K562 (cell line): ENCODE data around the gene RBM7. TPM values are rescaled to one million over a fixed set of nuclear protein-coding genes. Genes with fewer than 3 reads are reported as not detected.
A peak's percentile ranks its signal among the peaks of the same experiment; 100 is the strongest.

Experiments used
- ARID2 ChIP-seq: fragments of 450-650 bp; IDR thresholded peaks from 2 replicates; pipeline ENCODE4 v1.6.1; 2017; ENCODE audit warnings: antibody characterized with exemption, mild to moderate bottlenecking
- BRCA1 ChIP-seq, 2 experiments: fragments of 450-650 bp in 1 of 2; sonication (generic) in 1 of 2; formaldehyde crosslinking in 1 of 2; IDR thresholded peaks; 2 replicates each; pipeline versions ENCODE4 v1.5.0 to v1.6.1; 2017 to 2020; ENCODE audit warnings: mild to moderate bottlenecking in 1 of 2, missing genetic modification reagents in 1 of 2
- CBX2 ChIP-seq: fragments of 200-600 bp; sonication (generic); IDR thresholded peaks from one replicate; pipeline ENCODE4 v1.6.1; 2012; ENCODE audit warnings: mild to moderate bottlenecking, low read length, inconsistent platforms; ENCODE audit not compliant: insufficient read depth, poor library complexity, severe bottlenecking
- CBX5 ChIP-seq: IDR thresholded peaks from 2 replicates; pipeline ENCODE4 v1.6.1; 2014; ENCODE audit warnings: low read depth, borderline replicate concordance
- CHD1 ChIP-seq: fragments of 200-600 bp; sonication (generic); IDR thresholded peaks from one replicate; pipeline ENCODE4 v1.6.1; 2012; ENCODE audit warnings: mild to moderate bottlenecking, moderate library complexity, low read length, inconsistent platforms
- DMBX1 ChIP-seq: fragments of 250-450 bp; sonication (Bioruptor Pico); IDR thresholded peaks from 2 replicates; pipeline ENCODE4 v1.8.0; 2022; ENCODE audit warnings: inconsistent platforms, mild to moderate bottlenecking, moderate library complexity, borderline replicate concordance
- EGR1 ChIP-seq: fragments of 450-650 bp; conservative IDR thresholded peaks from 2 replicates; pipeline ENCODE4 v1.6.1; 2017; ENCODE audit warnings: mild to moderate bottlenecking
- ETV6 ChIP-seq, 3 experiments: fragments of 150-350 bp in 1 of 3; sonication (generic) in 1 of 3; formaldehyde crosslinking in 1 of 3; IDR thresholded peaks; 2 replicates each; pipeline versions ENCODE4 v1.6.1 to v1.8.0; 2014 to 2022; ENCODE audit warnings: borderline replicate concordance in 2 of 3, low read depth in 2 of 3, antibody characterized with exemption in 1 of 3, low read length in 1 of 3, mild to moderate bottlenecking in 1 of 3, missing genetic modification reagents in 1 of 3
- EWSR1 ChIP-seq: fragments of 450-650 bp; IDR thresholded peaks from 2 replicates; pipeline ENCODE4 v1.6.1; 2018; ENCODE audit warnings: borderline replicate concordance, mild to moderate bottlenecking, low read depth, moderate library complexity; ENCODE audit not compliant: partially characterized antibody
- FOXA1 ChIP-seq: fragments of 450-650 bp; IDR thresholded peaks from 2 replicates; pipeline ENCODE4 v1.6.1; 2016; ENCODE audit warnings: mild to moderate bottlenecking, borderline replicate concordance
- GTF2E2 ChIP-seq: fragments of 200-800 bp; sonication (Bioruptor generic); IDR thresholded peaks from 2 replicates; pipeline ENCODE4 v1.6.1; 2016; ENCODE audit warnings: missing genetic modification characterization, missing compliant biosample characterization
- GTF2F1 ChIP-seq: IDR thresholded peaks from 2 replicates; pipeline ENCODE4 v1.6.1; 2011; ENCODE audit warnings: low read depth, low read length, improper control_type of control experiment
- KLF13 ChIP-seq: fragments of 450-650 bp; IDR thresholded peaks from 2 replicates; pipeline ENCODE4 v1.6.1; 2016; ENCODE audit warnings: missing genetic modification characterization, low read depth, mild to moderate bottlenecking, missing compliant biosample characterization, moderate library complexity, borderline replicate concordance
- LCOR ChIP-seq: sonication (generic); formaldehyde crosslinking; IDR thresholded peaks from 2 replicates; pipeline ENCODE4 v1.8.0; 2022; ENCODE audit warnings: mild to moderate bottlenecking, missing genetic modification reagents
- MAFG ChIP-seq: fragments of 450-650 bp; conservative IDR thresholded peaks from 2 replicates; pipeline ENCODE4 v1.6.1; 2016; ENCODE audit warnings: missing genetic modification characterization, missing compliant biosample characterization
- MIER1 ChIP-seq: fragments of 450-650 bp; IDR thresholded peaks from 2 replicates; pipeline ENCODE4 v1.6.1; 2016; ENCODE audit warnings: antibody characterized with exemption, mild to moderate bottlenecking, low read depth
- RAD21 ChIP-seq, 2 experiments: fragments of 250-450 bp in 1 of 2; fragments of 450-650 bp in 1 of 2; sonication (Bioruptor Pico) in 1 of 2; formaldehyde crosslinking in 1 of 2; IDR thresholded peaks in 1 of 2; conservative IDR thresholded peaks in 1 of 2; 2 replicates each; pipeline versions ENCODE4 v1.4.0 to v1.8.0; 2020 to 2022; ENCODE audit warnings: mild to moderate bottlenecking in 2 of 2, moderate library complexity in 1 of 2
- RBM15 ChIP-seq: fragments of 200-400 bp; formaldehyde crosslinking; IDR thresholded peaks from 2 replicates; pipeline ENCODE4 v1.6.1; 2018; ENCODE audit warnings: mild to moderate bottlenecking, low read length, moderate library complexity; ENCODE audit not compliant: insufficient read depth
- RBM25 ChIP-seq: fragments of 200-400 bp; formaldehyde crosslinking; IDR thresholded peaks from 2 replicates; pipeline ENCODE4 v1.6.1; 2018; ENCODE audit warnings: low read length, low read depth, moderate library complexity; ENCODE audit not compliant: severe bottlenecking
- ZNF124 ChIP-seq: sonication (generic); formaldehyde crosslinking; IDR thresholded peaks from 2 replicates; pipeline ENCODE4 v1.8.1; 2022; ENCODE audit warnings: missing genetic modification reagents
- ZNF780A ChIP-seq: fragments of 250-450 bp; sonication (Bioruptor Pico); IDR thresholded peaks from 2 replicates; pipeline ENCODE4 v1.5.0; 2021; ENCODE audit warnings: mild to moderate bottlenecking
- polyA plus RNA-seq, 8 experiments: library from polyadenylated mRNA; depleted of rRNA in 4 of 8; stranded (reverse) in 5 of 8; unstranded in 3 of 8; fragments of >200 nt; fragmentation: Nextera tagmentation in 2 of 8; fragmentation: Illumina TruSeq in 1 of 8; extraction: Ambion mirVana in 2 of 8; extraction: Trizol in 1 of 8; gene quantifications; 2 replicates each; pipeline versions ENCODE4 v1.2.1 to v1.2.3, GENCODE V29; 2011 to 2014; ENCODE audit warnings: inconsistent platforms in 1 of 8, missing spikeins in 1 of 8
- total RNA-seq, 7 experiments: library from RNA; depleted of rRNA in 6 of 7; stranded (reverse); fragments of >200 nt in 6 of 7; fragmentation: Illumina TruSeq in 2 of 7; extraction: Trizol in 2 of 7; gene quantifications; 2 replicates each; pipeline versions ENCODE4 v1.2.1 to v1.2.3, GENCODE V29; 2011 to 2021; ENCODE audit warnings: low replicate concordance in 1 of 7
- TF ChIP-seq, protein P1 (sequence below): fragments of 250-450 bp; sonication (Bioruptor Pico); IDR thresholded peaks from 2 replicates; pipeline ENCODE4 v1.9.0; 2021; ENCODE audit warnings: mild to moderate bottlenecking, inconsistent platforms
- TF ChIP-seq, protein P2 (sequence below): fragments of 250-450 bp; sonication (Bioruptor Pico); IDR thresholded peaks from 2 replicates; pipeline ENCODE4 v1.4.0; 2020; ENCODE audit warnings: mild to moderate bottlenecking, moderate library complexity
- TF ChIP-seq, protein P3 (sequence below): IDR thresholded peaks from 2 replicates; pipeline ENCODE4 v1.6.1; 2016; ENCODE audit warnings: missing genetic modification characterization, missing compliant biosample characterization

Gene RBM7
- total and polyA plus RNA-seq, 9 of the 15 experiments (the other 6 are each of a cell fraction or from before 2014, with no cell fraction given), result 26.0 to 76.8 (median 49.6) TPM

DNA sequence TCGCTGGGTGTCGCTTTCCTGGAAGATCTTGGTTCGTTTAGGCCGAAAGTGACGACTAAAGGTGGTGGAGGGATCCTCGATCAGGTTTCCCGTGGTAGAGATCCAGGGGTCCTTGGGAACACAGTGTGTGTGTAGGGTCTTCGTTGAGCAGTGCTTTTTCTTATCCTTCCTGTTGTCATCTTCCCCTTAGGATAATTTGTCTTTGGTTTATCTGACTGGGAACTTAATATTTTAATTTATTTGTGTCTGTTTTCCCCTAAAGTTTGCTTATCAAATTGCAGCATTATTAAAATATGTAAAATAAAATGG, 403 bp downstream of the RBM7 start (continued):
- TF ChIP-seq, protein P1, sequence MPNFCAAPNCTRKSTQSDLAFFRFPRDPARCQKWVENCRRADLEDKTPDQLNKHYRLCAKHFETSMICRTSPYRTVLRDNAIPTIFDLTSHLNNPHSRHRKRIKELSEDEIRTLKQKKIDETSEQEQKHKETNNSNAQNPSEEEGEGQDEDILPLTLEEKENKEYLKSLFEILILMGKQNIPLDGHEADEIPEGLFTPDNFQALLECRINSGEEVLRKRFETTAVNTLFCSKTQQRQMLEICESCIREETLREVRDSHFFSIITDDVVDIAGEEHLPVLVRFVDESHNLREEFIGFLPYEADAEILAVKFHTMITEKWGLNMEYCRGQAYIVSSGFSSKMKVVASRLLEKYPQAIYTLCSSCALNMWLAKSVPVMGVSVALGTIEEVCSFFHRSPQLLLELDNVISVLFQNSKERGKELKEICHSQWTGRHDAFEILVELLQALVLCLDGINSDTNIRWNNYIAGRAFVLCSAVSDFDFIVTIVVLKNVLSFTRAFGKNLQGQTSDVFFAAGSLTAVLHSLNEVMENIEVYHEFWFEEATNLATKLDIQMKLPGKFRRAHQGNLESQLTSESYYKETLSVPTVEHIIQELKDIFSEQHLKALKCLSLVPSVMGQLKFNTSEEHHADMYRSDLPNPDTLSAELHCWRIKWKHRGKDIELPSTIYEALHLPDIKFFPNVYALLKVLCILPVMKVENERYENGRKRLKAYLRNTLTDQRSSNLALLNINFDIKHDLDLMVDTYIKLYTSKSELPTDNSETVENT (CRISPR knock-in tag), result no peak
- TF ChIP-seq DMBX1 (CRISPR knock-in tag) (no peak), LCOR (no peak; the same call in 1 of the 2 replicates), EWSR1 (no peak), CBX5 (no peak), GTF2F1 (no peak), RAD21 (CRISPR knock-in tag; conservative IDR thresholded peaks at IDR 0.05 in 1 of 2, IDR thresholded peaks at IDR 0.05 in 1 of 2) (0 out of 4 replicates have a peak, but pooled peaks of 1 of the 2 experiments have one; percentile 16), MAFG (tag) (no peak), ETV6 (IDR thresholded peaks at IDR 0.05; ENCODE audit: borderline replicate concordance in 1 of 2, low read depth in 2 of 2, low read length in 1 of 2) (no peak), ETV6 (CRISPR knock-in tag; IDR thresholded peaks at IDR 0.05; ENCODE audit: borderline replicate concordance) (no peak), ZNF780A (no peak), RBM15 (no peak), FOXA1 (no peak), ARID2 (peak; percentile 70; the same call in 1 of the 2 replicates), KLF13 (tag) (no peak), EGR1 (no peak), CHD1 (peak; percentile 68), ZNF124 (no peak), BRCA1 (IDR thresholded peaks at IDR 0.05) (no peak), BRCA1 (CRISPR knock-in tag; IDR thresholded peaks at IDR 0.05) (no peak), RBM25 (no peak), GTF2E2 (tag) (no peak; the same call in 1 of the 2 replicates), MIER1 (peak; percentile 26; the same call in 1 of the 2 replicates), CBX2 (no peak)
- TF ChIP-seq, protein P2, sequence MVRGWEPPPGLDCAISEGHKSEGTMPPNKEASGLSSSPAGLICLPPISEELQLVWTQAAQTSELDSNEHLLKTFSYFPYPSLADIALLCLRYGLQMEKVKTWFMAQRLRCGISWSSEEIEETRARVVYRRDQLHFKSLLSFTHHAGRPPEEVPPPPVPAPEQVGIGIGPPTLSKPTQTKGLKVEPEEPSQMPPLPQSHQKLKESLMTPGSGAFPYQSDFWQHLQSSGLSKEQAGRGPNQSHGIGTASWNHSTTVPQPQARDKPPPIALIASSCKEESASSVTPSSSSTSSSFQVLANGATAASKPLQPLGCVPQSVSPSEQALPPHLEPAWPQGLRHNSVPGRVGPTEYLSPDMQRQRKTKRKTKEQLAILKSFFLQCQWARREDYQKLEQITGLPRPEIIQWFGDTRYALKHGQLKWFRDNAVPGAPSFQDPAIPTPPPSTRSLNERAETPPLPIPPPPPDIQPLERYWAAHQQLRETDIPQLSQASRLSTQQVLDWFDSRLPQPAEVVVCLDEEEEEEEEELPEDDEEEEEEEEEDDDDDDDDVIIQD (CRISPR knock-in tag), result no peak
- TF ChIP-seq, protein P3, sequence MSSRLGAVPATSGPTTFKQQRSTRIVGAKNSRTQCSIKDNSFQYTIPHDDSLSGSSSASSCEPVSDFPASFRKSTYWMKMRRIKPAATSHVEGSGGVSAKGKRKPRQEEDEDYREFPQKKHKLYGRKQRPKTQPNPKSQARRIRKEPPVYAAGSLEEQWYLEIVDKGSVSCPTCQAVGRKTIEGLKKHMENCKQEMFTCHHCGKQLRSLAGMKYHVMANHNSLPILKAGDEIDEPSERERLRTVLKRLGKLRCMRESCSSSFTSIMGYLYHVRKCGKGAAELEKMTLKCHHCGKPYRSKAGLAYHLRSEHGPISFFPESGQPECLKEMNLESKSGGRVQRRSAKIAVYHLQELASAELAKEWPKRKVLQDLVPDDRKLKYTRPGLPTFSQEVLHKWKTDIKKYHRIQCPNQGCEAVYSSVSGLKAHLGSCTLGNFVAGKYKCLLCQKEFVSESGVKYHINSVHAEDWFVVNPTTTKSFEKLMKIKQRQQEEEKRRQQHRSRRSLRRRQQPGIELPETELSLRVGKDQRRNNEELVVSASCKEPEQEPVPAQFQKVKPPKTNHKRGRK (tag), result 0 out of 2 replicates have a peak, but pooled peaks have one; percentile 11
